Hematopoietic multipotent progenitor cell (in vitro differentiated cells): ENCODE data around the gene TRAPPC3L. TPM values are rescaled to one million over a fixed set of nuclear protein-coding genes. Genes with fewer than 3 reads are reported as not detected.

ENCODE experiments used
- DNase-seq, 3 donors: peaks; one replicate each; pipeline ENCODE4 v3.0.0-alpha.2; 2011 to 2015; ENCODE audit warnings: low read depth in 2 of 3, low spot score in 2 of 3
- total RNA-seq: library from RNA; depleted of rRNA; stranded (reverse); fragments of >200 nt; gene quantifications from one replicate; pipeline ENCODE4 v1.2.3, GENCODE V29; 2012

The TRAPPC3L gene
- total RNA-seq, 1 donor, result not detected

DNA sequence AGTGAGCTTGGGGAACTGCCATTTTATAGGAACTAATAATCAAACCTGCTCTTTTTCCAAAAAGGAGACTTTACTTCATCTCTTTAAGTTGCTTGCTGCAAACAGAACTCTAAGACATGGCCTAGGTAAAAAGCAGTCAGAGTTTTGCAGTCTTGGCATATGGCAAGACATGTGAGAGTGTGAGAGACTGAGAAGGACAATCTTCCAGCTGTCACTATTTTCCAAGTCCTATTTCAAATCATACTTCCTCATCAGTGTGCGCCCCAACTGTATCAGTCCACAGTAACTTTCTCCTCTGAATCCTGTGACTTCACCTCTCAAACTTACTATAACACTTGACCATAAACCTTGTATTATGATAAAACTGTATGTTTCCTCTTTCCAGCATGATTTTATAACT, 74.0 kb downstream of the TRAPPC3L start:
- no peak for DNase-seq

DNA sequence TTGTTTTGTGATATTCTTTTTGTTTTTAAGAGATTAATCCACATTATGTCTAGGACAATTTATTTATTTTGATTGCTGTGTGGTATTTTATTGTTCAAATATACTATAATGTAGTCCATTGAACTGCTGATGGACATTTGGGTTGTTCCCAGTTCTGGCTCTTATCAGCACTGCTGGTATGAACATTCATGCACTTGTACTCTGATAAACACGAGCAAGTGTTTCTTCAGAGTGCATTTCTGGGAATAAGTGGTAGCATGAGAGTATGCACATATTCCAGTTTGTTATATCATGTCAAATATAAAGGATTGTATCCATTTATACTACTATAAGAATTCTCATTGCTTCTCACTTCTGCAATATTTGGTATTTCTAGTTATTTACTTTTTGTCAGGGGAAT, 77.2 kb downstream of the TRAPPC3L start:
- DNase-seq, result no peak

DNA sequence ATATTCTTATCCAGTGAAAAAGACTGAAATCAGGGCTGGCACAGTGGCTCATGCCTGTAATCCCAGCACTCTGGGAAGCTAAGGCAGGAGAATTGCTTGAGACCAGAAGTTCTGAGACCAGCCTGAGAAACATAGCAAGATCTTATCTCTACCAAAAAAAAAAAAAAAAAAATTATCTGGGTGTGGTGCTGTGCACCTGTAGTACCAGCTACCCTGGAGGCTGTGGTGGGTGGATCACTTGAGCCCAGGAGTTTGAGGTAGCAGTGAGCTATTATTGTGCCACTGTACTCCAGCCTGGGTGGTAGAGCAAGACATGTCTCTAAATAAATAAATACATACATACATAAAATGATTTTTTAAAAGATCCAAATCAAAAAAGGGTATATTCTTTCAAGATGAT, 78.0 kb downstream of the TRAPPC3L start:
- DNase-seq, result no peak

DNA sequence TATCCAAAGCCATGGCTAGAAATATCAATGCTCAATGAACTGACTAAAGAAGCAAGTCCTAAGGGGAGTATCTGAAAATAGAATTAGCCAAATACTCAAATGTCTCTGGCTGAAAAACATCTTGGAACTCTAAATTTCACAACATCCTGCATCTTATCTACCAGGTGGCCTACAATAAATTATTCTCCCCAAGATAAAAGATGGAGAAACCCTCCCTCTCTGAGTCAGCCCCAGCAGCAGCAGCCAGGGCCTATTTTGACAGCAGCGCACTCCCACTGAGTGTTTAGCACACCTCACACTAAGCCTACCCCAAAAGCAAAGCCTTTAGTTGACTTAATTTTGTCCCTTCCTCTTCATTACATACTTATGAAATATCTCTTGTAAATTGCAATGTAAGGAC, 78.4 kb downstream of the TRAPPC3L start:
- DNase-seq, result no peak

DNA sequence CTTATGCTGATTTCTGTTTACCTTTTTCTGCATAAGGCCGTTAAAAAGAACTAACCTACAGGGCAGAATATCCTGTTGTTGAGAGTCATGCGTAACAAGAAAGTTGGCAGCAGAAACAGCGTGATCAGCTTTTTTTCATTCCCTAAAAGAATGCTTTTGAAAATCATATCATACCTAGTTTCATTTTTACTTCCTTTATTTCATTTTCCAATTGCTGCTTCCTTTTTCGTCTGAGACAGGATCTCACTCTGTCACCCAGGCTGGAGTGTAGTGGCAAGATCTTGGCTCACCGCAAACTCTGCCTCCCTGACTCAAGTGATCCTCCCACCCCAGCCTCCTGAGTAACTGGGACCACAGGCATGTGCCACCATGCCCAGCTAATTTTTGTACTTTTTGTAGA, 80.2 kb downstream of the TRAPPC3L start:
- DNase-seq, result peak in 2 of 3 donors; percentile 68 to 89

DNA sequence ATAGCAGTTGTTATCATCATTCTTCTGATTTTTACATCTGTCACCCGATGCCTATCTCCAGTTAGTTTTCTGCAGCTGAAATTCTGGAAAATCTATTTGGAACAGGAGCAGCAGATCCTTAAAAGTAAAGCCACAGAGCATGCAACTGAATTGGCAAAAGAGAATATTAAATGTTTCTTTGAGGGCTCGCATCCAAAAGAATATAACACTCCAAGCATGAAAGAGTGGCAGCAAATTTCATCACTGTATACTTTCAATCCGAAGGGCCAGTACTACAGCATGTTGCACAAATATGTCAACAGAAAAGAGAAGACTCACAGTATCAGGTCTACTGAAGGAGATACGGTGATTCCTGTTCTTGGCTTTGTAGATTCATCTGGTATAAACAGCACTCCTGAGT, 82.2 kb downstream of the TRAPPC3L start:
- no peak for DNase-seq

DNA sequence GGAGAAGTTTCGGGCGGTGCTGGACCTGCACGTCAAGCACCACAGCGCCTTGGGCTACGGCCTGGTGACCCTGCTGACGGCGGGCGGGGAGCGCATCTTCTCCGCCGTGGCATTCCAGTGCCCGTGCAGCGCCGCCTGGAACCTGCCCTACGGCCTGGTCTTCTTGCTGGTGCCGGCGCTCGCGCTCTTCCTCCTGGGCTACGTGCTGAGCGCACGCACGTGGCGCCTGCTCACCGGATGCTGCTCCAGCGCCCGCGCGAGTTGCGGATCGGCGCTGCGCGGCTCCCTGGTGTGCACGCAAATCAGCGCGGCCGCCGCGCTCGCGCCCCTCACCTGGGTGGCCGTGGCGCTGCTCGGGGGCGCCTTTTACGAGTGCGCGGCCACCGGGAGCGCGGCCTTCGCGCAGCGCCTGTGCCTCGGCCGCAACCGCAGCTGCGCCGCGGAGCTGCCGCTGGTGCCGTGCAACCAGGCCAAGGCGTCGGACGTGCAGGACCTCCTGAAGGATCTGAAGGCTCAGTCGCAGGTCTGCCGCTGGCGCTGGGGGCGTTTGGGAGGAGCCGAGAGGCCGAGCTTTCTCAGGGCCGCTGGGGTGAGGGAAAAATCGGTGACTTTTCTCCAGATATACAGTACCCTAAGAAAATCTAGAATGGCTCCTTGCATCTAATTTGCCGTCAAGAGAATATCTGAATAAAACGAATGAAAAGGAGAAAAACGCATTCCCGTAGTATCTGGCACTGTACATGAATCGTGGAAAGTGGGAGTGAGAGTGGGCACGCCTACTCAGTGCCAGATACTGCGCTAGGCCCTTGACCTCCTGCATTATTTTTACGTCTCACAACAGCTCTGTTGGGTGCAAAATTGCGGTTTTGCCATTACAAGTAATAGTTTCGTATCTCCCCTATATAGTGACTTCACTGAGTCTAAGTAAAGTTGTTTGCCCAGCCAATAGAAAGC, 83.3 kb downstream of the TRAPPC3L start:
- peak; percentile 41 to 78 (median 62) for DNase-seq

DNA sequence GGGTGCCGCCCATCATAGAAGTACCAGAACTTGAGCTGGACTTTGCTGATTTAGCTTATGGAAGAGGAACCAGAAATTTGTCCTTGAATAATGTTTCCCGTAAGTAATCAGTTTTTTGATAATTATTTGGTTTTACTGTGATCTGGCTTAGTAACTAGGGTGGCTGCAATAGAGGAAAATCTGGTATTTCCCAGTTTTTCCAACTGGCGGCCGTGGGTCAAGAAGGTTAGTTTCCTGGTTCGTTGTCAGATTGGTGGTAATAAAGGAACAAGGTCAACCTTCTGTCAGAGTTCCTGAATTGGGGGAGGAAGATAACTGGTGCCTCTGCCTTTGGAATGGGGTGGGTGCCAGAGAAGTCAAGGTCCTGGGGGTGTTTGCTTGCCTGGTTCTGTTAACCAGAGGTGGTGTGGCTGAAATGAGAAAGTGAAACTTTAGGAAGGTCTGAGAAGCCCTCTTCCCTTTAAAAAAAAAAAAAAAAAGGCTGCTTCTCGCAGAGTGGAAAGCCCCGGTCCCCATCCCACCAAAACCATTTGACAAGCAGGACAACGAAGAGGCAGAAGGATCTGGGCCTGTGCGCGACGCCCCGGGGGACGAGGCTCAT, 84.1 kb downstream of the TRAPPC3L start, which contains the start of gene CALHM6:
TSS of gene CALHM6 (plus strand) at position 45 of the 601 bp plus-strand sequence. CDS start at position 600, 555 bp downstream.
- peak in 1 of 3 donors; percentile 50 for DNase-seq

DNA sequence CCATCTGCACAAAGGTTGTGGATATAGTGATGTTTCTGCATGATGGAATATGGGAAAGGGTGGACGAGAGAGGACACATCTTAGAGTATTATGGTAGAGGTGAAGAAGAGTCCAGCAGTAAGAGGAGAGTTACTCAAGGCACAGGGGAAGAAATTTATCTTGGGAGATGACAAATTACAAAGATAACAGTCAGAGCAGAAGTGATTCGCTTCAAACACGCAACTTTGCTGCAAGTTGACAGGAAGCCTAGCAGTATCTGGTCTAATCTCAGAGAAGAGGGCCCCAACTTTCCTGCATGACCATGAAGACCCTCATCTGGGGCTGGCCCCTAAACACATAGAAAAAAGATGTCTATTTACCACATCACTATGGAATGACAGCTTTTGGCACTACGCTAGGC, 85.6 kb downstream of the TRAPPC3L start:
- no peak for DNase-seq

DNA sequence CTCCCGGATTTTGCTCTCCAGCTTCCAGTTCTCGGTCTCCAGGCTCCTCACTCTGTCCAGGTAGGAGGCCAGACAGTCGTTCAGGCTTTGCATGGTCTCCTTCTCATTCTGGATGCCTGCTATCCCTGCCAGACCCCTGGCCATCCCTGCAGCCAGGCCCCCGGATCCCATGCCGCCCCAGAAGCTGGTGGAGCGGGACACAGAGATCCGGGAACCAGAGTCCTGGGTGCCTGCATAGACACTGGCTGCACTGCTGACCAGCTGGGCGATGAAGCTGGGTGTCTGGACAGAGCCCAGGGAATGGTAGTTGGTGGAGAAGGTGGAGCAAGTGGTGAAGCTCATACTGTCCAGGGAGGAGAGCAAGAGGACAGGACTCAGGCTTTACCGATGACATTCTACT, 87.2 kb downstream of the TRAPPC3L start:
- DNase-seq, result no peak

DNA sequence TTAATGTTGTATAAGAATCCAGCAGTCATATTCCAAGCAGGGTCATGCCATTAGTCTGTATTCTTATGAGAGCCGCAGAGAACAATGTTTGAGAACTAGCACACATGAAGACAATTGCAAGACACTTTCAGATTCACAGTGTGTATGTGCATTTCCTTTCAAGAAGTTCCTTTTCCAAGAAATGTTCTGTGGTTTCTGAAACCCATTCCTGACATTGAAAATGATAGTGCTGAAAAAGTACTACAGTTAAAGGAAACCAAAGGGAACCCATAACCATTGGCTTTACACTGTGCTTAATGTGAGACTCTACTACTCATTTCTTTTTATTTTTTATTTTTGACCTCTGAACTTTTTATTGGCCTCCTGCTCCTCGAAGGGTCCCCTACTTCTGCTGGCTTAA, 88.6 kb downstream of the TRAPPC3L start:
- no peak for DNase-seq

DNA sequence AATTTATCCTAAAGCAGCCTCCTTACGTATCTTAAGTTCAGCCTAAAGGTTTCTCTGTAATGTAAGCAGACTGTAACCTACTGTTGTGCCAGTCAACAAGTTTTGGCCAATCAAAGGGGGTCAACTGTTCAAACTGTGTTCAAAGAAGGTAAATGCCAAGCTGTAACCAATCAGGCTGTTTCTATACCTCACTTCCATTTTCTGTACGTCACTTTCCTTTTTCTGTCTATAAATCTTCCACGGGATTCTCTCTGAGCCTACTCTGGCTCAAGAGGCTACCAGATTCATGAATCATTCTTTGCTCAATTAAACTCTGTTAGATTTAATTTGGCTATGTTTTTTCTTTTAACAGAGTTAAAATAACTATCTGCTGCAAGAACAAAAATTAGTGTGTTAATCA, 89.4 kb downstream of the TRAPPC3L start:
- DNase-seq, result no peak

DNA sequence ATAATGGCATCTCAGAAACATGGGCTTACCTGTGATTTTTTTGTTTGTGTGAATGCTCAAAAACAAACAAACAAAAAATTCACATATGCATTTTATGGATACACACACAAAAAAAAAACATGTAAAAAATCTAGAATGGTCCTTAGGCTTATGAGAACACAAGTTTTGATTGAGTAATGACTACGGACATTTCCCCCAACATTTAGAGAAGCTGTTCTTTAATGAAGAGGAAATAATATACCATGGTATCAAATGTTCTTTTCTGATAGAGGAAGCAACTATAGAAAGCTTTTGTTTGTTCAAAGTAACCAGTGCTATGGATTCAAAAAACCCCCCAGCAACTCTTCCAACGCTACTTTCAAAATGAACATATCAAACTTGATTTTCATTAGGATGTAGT, 93.0 kb downstream of the TRAPPC3L start:
- no peak for DNase-seq

DNA sequence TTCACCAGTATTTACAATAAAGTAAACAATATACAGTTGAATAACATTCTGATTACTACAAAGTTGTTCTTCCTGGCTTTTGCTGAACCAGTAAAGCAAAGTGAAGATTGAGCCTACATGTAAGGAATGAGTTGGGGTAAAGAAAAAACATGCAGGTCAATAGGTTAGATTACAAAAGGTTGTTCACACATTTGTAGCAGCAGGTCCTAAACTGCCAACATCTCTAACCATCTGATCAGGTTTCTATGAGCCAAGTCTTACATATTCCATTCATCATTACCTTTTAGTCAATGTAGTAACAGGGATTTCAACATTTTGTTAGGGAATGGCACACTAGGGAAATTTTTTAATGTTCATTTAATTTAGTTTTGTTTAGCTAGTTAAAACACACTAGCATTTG, 93.6 kb downstream of the TRAPPC3L start:
- DNase-seq, result no peak

DNA sequence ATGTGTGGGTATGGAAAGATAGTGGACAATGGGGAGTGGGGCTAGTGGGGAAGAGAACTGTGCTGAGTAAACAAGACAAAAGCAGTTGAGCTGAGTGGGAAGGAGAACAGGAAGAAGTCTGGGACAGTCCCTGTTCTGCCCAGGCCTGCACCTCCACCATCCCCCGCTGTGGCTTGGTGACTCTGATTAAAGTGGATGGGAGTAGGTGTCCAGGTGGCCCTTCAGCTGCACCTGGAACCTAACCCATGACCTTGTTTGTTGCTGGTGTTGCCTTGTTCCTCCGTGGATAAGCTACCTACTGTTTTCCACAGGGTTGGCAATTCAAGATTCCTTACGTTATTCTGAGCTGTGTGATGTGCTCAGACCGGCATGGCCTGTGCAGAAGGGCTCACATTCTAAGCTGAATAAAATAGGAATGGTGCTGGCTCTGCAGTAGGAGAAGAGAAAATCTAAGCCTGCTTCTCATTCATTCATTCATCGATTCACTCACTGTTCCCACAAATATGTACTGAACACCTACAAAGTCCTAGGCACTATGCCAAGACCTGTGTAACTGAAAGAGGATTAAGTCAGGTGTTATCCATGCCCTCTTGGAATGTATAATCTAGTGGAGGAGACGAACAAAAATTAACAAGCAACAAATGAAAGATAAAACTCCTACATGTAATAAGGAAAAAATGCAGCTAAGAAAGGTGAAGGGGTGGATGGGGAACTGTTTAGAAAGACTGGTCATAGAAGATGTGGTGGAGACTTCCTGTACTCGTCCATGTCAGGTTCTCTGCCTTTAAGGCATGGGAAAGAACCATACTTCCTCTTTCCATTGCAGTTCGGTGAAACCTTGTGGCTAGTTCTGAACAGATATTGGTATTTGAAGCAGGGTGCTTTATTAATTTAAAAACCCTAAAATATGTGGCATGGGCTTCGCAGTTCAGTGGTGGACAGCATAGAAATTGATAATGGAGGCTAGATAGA, 94.4 kb downstream of the TRAPPC3L start:
- DNase-seq, result peak in 2 of 3 donors; percentile 67 to 87

DNA sequence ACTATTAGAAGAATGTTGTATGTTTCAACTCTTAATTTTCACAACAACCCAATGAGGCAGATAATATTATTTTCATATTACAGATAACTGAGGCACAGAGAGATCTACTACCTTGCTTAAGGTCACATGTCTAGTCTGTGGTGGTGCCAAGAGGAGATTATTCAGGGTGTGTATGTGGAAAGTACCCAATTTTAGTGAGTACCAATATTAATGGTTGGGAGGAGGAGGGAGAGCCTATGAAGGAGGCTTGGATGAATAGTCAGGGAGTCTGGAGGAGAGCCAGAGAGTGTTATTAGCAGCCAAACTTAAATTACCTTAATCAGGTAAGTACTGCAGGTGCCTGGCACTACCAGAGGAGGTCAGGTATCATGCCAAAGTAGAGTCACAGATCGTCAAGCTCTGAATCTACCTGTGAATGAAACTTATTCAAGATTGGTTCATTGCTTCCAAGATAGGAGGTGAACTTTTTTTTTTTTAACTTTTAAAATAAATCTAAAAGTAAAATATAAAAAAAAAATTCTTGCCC, 95.2 kb downstream of the TRAPPC3L start:
- DNase-seq, result no peak

DNA sequence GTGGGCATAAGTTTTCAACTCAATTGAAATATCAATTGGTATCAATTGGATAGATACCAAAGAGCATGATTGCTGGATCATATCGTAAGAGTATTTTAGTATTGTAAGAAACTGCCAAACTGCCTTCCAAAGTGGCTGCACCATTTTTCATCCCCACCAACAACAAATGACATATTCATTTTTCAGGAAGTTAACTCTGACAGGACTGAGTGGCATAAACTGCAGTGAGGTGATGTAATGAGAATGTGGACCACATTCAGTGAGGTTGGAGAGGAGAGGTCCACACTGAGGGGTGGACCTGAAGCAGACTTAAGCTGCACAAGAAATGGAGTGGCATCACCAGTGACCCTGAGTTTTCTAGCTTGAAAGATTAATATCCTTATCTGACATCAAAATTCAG, 95.9 kb downstream of the TRAPPC3L start:
- no peak for DNase-seq

DNA sequence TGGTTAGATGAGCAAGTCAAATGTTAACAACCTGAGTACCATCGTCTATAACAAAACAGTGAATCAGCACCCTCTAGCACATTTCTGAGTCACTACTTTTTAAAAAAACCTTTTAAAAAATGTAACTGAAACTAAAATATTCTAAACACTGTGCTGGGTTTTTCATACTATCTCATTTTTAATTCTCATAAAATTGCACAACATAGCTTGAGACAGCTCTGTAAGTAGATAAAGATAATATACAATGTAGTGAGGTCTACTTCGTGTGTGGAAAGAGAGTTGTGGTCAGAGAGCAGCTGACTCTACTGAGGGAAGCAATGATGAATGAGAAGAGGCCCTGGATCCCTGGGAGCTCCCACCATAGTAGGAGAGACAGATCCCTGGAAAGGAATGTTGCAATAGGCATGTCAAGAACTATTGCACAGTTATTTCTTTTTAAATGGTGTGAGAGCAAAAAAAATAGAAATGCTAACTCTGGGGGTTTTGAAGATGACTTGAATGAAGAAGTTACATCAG, 97.9 kb downstream of the TRAPPC3L start:
- DNase-seq, result peak in 1 of 3 donors; percentile 60

DNA sequence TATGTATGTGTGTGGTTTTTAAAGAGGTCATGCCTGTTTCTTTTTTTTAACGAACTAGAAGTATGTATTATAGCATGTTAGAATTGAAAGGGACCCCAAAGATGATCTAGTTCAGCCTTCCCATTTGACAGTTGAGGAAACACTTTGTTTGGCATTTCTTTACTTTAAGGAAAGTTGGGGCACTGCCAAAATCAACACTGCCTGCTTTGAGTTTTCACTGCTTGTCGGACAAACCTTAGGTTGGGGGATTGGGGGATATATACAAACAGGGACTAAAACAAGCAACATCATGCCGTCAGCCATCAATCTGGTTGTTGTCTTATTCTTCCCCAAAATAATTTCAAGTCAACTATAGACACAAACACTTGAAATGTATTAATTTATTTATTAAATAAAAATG, 98.4 kb downstream of the TRAPPC3L start:
- no peak for DNase-seq

DNA sequence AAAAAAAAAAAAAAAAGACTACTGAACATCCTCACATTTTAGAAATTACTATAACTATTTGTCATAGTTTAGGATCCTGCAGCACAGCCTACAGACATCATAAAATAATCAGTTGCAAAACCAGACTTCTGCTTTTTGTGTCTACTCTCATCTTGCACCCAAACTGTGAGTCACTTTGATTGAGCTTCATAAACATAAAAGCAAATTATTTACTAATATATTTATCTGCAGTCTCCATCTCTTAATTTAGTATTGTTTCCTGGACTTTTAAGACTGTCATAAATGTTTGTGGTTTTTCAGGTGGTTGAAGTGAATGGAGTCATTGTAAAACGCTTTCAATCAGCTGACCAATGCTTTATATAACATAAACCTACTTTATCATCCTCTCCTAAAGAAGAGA, 99.1 kb downstream of the TRAPPC3L start:
- DNase-seq, result peak in 2 of 3 donors; percentile 45 to 66
